Measurements from ENCODE around the gene CDC25A.

DNA sequence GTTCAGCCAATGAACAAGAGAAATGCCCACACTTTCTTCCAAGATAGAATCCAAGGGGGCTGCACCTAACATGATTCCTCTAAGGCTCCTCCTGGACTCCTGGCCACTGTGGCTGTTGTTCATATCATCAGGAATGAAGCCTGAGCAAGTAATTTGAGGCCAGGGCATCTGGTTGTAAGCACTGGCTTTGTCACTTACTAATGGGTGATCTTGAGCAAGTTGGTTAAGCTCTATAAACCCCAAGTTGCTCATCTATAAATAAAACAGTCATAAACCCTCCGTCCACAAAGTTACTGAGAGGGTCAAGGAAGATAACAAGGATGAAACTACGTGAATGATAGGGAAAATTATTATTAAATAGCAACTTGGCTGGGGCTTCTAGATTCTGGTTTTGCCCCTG, 58.3 kb downstream of the CDC25A start:
- TF ChIP-seq, protein P1, sequence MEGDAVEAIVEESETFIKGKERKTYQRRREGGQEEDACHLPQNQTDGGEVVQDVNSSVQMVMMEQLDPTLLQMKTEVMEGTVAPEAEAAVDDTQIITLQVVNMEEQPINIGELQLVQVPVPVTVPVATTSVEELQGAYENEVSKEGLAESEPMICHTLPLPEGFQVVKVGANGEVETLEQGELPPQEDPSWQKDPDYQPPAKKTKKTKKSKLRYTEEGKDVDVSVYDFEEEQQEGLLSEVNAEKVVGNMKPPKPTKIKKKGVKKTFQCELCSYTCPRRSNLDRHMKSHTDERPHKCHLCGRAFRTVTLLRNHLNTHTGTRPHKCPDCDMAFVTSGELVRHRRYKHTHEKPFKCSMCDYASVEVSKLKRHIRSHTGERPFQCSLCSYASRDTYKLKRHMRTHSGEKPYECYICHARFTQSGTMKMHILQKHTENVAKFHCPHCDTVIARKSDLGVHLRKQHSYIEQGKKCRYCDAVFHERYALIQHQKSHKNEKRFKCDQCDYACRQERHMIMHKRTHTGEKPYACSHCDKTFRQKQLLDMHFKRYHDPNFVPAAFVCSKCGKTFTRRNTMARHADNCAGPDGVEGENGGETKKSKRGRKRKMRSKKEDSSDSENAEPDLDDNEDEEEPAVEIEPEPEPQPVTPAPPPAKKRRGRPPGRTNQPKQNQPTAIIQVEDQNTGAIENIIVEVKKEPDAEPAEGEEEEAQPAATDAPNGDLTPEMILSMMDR (IDR thresholded peaks at IDR 0.05): no peak
- TF ChIP-seq ZFX (IDR thresholded peaks at IDR 0.05; ENCODE audit: borderline replicate concordance): no peak
